Prostate gland (tissue), 2 donors: ENCODE measurements around the gene RBM38. TPM values are rescaled to one million over a fixed set of nuclear protein-coding genes. Genes with fewer than 3 reads are reported as not detected.

Experiments
- DNase-seq: peaks from one replicate; pipeline ENCODE4 v3.0.0-alpha.2; 2019; ENCODE audit warnings: low spot score
- H3K27ac ChIP-seq, 2 donors: fragments of 200-600 bp; sonication (generic); 2 replicates each; pipeline ENCODE4 v1.5.1; 2017 to 2019
- H3K27me3 ChIP-seq: fragments of 200-600 bp; sonication (generic); replicated peaks from 2 replicates; pipeline ENCODE4 v1.5.1; 2019; ENCODE audit not compliant: insufficient read depth
- H3K36me3 ChIP-seq, 2 donors: fragments of 200-600 bp; sonication (generic); 1 replicate in 1 of 2; 2 replicates in 1 of 2; pipeline versions ENCODE4 v1.5.1 to v1.8.1; 2017 to 2019
- H3K4me1 ChIP-seq: fragments of 200-600 bp; sonication (generic); replicated peaks from 2 replicates; pipeline ENCODE4 v1.5.1; 2019
- H3K4me3 ChIP-seq, 2 donors: fragments of 200-600 bp; sonication (generic); 2 replicates each; pipeline ENCODE4 v1.5.1; 2017 to 2019
- H3K9me3 ChIP-seq: fragments of 200-600 bp; sonication (generic); 2 replicates; pipeline ENCODE4 v1.5.1; 2017
- CTCF ChIP-seq, 4 experiments: fragments of 200-600 bp in 2 of 4; fragments of 450-650 bp in 2 of 4; sonication (generic) in 2 of 4; IDR thresholded peaks; 1 replicate in 3 of 4; 2 replicates in 1 of 4; pipeline ENCODE4 v1.5.1; 2016 to 2019; ENCODE audit warnings: antibody characterized with exemption in 4 of 4, mild to moderate bottlenecking in 2 of 4, moderate library complexity in 2 of 4
- POLR2A ChIP-seq: fragments of 450-650 bp; IDR thresholded peaks from one replicate; pipeline ENCODE4 v1.6.1; 2016; ENCODE audit warnings: antibody characterized with exemption, mild to moderate bottlenecking
- POLR2AphosphoS5 ChIP-seq: sonication (generic); formaldehyde crosslinking; IDR thresholded peaks from one replicate; pipeline ENCODE4 v1.6.1; 2017; ENCODE audit warnings: antibody characterized with exemption
- WGBS: methylation state at CpG from one replicate; pipeline ENCODE4 v1.1.5; 2018; 5-methylcytosine and 5-hydroxymethylcytosine counted together
- intact Hi-C: fragments of 100-400 bp; cut with DNase I; formaldehyde crosslinking; loops from one replicate; pipeline ENCODE4 v1.14.2; 2022
- total RNA-seq, 2 donors: library from RNA; depleted of rRNA; stranded (reverse); fragments of >200 nt; gene quantifications; one replicate each; pipeline ENCODE4 v1.1.0, GENCODE V29; 2016

RBM38 gene
- total RNA-seq, 2 donors from 2014 or later, result 29.9 to 104 TPM

- Histone ChIP-seq H3K4me1 (no peaks in the 10 kb centered on the region), H3K27ac (no peak overlapping the region), H3K27me3 (no peaks in the 10 kb centered on the region), H3K9me3 (no peaks in the 10 kb centered on the region), H3K36me3 (no peaks in the 10 kb centered on the region), H3K4me3 (no peak overlapping the region)
- DNase-seq, result no peak
- TF ChIP-seq POLR2AphosphoS5, result no peak
- intact Hi-C loops, result loop anchor here (2.0 to 5.0 kb wide), 2 partner anchors 112 to 210 kb away; no protein-coding TSS in a partner anchor
- 92% methylated on average over 5 of the region's 5 CpGs for WGBS
These were observed 8.7 kb upstream of the RBM38 start for GRCh38 chr20:57382516-57382915.

- no peak for TF ChIP-seq CTCF (IDR thresholded peaks at IDR 0.05)
- TF ChIP-seq POLR2A, result no peak
- TF ChIP-seq POLR2AphosphoS5, result no peak
- H3K27me3 ChIP-seq, result no peaks in the 10 kb centered on the region
- no peaks in the 10 kb centered on the region for H3K36me3 ChIP-seq
- H3K9me3 ChIP-seq, result no peaks in the 10 kb centered on the region
- H3K4me1 ChIP-seq, result no peaks in the 10 kb centered on the region
- no peak for DNase-seq
- WGBS, result 77% methylated on average over 20 of the region's 20 CpGs
- intact Hi-C loops, result loop anchor here (2.0 to 5.0 kb wide), 2 partner anchors 111 to 209 kb away; no protein-coding TSS in a partner anchor
- no peak overlapping the region for H3K27ac ChIP-seq
- H3K4me3 ChIP-seq, result no peak overlapping the region
These were observed 7.5 kb upstream of the RBM38 start for GRCh38 chr20:57383447-57384347.

- no peaks in the 10 kb centered on the region for H3K27me3 ChIP-seq
- H3K9me3 ChIP-seq, result no peaks in the 10 kb centered on the region
- intact Hi-C loops, result loop anchor here (5.0 kb wide), 1 partner anchor 208 kb away; no protein-coding TSS in a partner anchor
- DNase-seq, result no peak
- no peak overlapping the region for H3K4me3 ChIP-seq
- no peak overlapping the region for H3K27ac ChIP-seq
- H3K4me1 ChIP-seq, result no peaks in the 10 kb centered on the region
- 92% methylated on average over 8 of the region's 8 CpGs for WGBS
- H3K36me3 ChIP-seq, result no peaks in the 10 kb centered on the region
- TF ChIP-seq POLR2AphosphoS5, result no peak
- TF ChIP-seq POLR2A, result no peak
- no peak for TF ChIP-seq CTCF (IDR thresholded peaks at IDR 0.05)
These were observed 6.7 kb upstream of the RBM38 start for GRCh38 chr20:57384486-57384885.

- no peaks in the 10 kb centered on the region for H3K36me3 ChIP-seq
- WGBS, result 83% methylated on average over 24 of the region's 29 CpGs
- no peak overlapping the region for H3K4me3 ChIP-seq
- no peak overlapping the region for H3K27ac ChIP-seq
- H3K4me1 ChIP-seq, result no peaks in the 10 kb centered on the region
- no peak for DNase-seq
- no peaks in the 10 kb centered on the region for H3K9me3 ChIP-seq
- intact Hi-C loops, result loop anchor here (5.0 kb wide), 1 partner anchor 207 kb away; no protein-coding TSS in a partner anchor
- TF ChIP-seq POLR2A (no peak), CTCF (IDR thresholded peaks at IDR 0.05) (no peak), POLR2AphosphoS5 (no peak)
- H3K27me3 ChIP-seq, result no peaks in the 10 kb centered on the region
These were observed 6.0 kb upstream of the RBM38 start for GRCh38 chr20:57384953-57385761.

- intact Hi-C loops, result no loop called here
These were observed 5.3 kb upstream of the RBM38 start for GRCh38 chr20:57385940-57386339.

More at GRCh38 chr20:57385940-57386339, 5.3 kb upstream of the RBM38 start:
- 94% methylated on average over 6 of the region's 6 CpGs for WGBS
- H3K9me3 ChIP-seq, result no peaks in the 10 kb centered on the region
- H3K27me3 ChIP-seq, result no peaks in the 10 kb centered on the region
- no peaks in the 10 kb centered on the region for H3K36me3 ChIP-seq
- no peaks in the 10 kb centered on the region for H3K4me1 ChIP-seq
- no peak overlapping the region for H3K4me3 ChIP-seq
- H3K27ac ChIP-seq, result no peak overlapping the region
- TF ChIP-seq CTCF (IDR thresholded peaks at IDR 0.05) (no peak), POLR2A (no peak), POLR2AphosphoS5 (no peak)
- DNase-seq, result no peak
